Heart right ventricle (tissue), 16 donors: Measurements from ENCODE around the gene WDR45B. TPM values are rescaled to one million over a fixed set of nuclear protein-coding genes. Genes with fewer than 3 reads are reported as not detected.

Experiments
- ATAC-seq, 8 donors: fragments of 200-7000 bp; cut with Tn5 transposase; one replicate each; pipeline ENCODE4 v1.9.1; 2020; ENCODE audit warnings: mild to moderate bottlenecking in 8 of 8, moderate library complexity in 8 of 8, moderate number of reproducible peaks in 1 of 8
- DNase-seq, 2 donors: peaks; one replicate each; pipeline ENCODE4 v3.0.0-alpha.2; 2020
- H3K27ac ChIP-seq, 10 donors: fragments of 200-600 bp; sonication (generic) in 2 of 10; one replicate each; pipeline versions ENCODE4 v1.5.0 to v1.8.0; 2020 to 2022; ENCODE audit warnings: mild to moderate bottlenecking in 3 of 10
- H3K27me3 ChIP-seq, 7 donors: fragments of 200-600 bp; one replicate each; pipeline ENCODE4 v1.8.0; 2021 to 2022; ENCODE audit warnings: mild to moderate bottlenecking in 2 of 7
- H3K36me3 ChIP-seq, 9 donors: fragments of 200-600 bp; sonication (generic) in 1 of 9; one replicate each; pipeline versions ENCODE4 v1.5.0 to v1.8.0; 2020 to 2022; ENCODE audit warnings: mild to moderate bottlenecking in 2 of 9
- H3K4me1 ChIP-seq, 9 donors: fragments of 200-600 bp; sonication (generic) in 1 of 9; one replicate each; pipeline versions ENCODE4 v1.5.0 to v1.8.0; 2020 to 2022; ENCODE audit warnings: mild to moderate bottlenecking in 4 of 9
- H3K4me3 ChIP-seq, 10 donors: fragments of 200-600 bp; sonication (generic) in 2 of 10; one replicate each; pipeline versions ENCODE4 v1.5.0 to v1.8.0; 2020 to 2022; ENCODE audit warnings: mild to moderate bottlenecking in 7 of 10, moderate library complexity in 2 of 10
- H3K9me3 ChIP-seq, 11 donors: fragments of 200-600 bp in 10 of 11; sonication (generic) in 2 of 11; one replicate each; pipeline versions ENCODE4 v1.5.0 to v1.8.0; 2013 to 2022; ENCODE audit warnings: mild to moderate bottlenecking in 2 of 11, control low read depth in 1 of 11, moderate library complexity in 1 of 11
- CTCF ChIP-seq, 9 donors: fragments of 200-600 bp; sonication (generic) in 2 of 9; IDR thresholded peaks; one replicate each; pipeline versions ENCODE4 v1.5.0 to v1.8.0; 2021 to 2022; ENCODE audit warnings: antibody characterized with exemption in 9 of 9, mild to moderate bottlenecking in 5 of 9, moderate library complexity in 1 of 9
- WGBS, 2 donors: extraction: QIAGEN DNeasy Blood & Tissue Kit; methylation state at CpG; one replicate each; pipeline ENCODE4 v1.1.7; 2013; ENCODE audit warnings: inconsistent platforms in 1 of 2; 5-methylcytosine and 5-hydroxymethylcytosine counted together
- intact Hi-C, 10 donors: fragments of 100-400 bp; cut with DNase I; formaldehyde crosslinking; loops; one replicate each; pipeline versions ENCODE4 v1.11.1 to v1.14.2; 2022
- polyA plus RNA-seq, 2 donors: library from polyadenylated mRNA; stranded (reverse); fragments of 200-250 nt; gene quantifications; one replicate each; pipeline ENCODE4 v1.2.3, GENCODE V29; 2013
- total RNA-seq, 10 donors: library from RNA; stranded (reverse); fragmentation: NEBNext Ultra II Directional in 3 of 10; extraction: Animal tissue kit (Norgen Biotek cat#: 25700) in 3 of 10; gene quantifications; one replicate each; pipeline versions ENCODE4 v1.2.1 to v1.2.4, GENCODE V29; 2021 to 2023
- donor health status: Arrhythmogenic right ventricular cardiomyopathy.
- donor health status: ischemic (EF 13 %, LVEDD 7.1; RV severe dilation, severe dysfunction).
- donor health status: healthy with polysubstance abuse.
- donor health status: DM: no; HTN: yes; CAD: no.
- donor health status: DM: no; HTN: no; CAD: no.
- donor health status: ischemic (EF 25% LVEDD 6.9; RV normal size, moderate dysfunction).
- donor health status: ischemic (EF 25% LVEDD 5.7; RV mildly dilated, moderate dysfunction).
- donor health status: healthy.
- donor health status: DM: yes; HTN: yes; CAD: no.
- donor health status: Ischemic cardiomyopathy.
- donor health status: ischemic (EF 35%, LVEDD 5.7; RV mildly dilated, moderate dysfunction).
- donor health status: nonischemic (EF 11% LVEDD 7.7; RV severe dilation, severe dysfunction).
- donor health status: DM: yes; HTN: yes; CAD: no.
- donor health status: PGD.
- donor health status: ischemic (EF 29% LVEDD 5.4; RV normal size, mild dysfunction).
- donor health status: nonischemic (EF 23%, LVEDD 6.1; RV moderate dilation, normal function).

Gene WDR45B
- total and polyA plus RNA-seq, 12 donors = 23.3 to 45.5 (median 39.7) TPM

- Histone ChIP-seq H3K27ac (no peak overlapping the region), H3K4me1 (peaks cover 0 to 17% (median 8%) of the 10 kb centered on the region in 9 donors), H3K4me3 (no peak overlapping the region), H3K27me3 (no peaks in the 10 kb centered on the region), H3K9me3 (no peaks in the 10 kb centered on the region), H3K36me3 (peaks cover 0 to 96% (median 32%) of the 10 kb centered on the region in 9 donors)
- WGBS, 2 donors = 91 to 92% methylated on average over 11 of the region's 11 CpGs
- intact Hi-C loops = no loop called here
- ATAC-seq (no peak), DNase-seq (no peak)
- TF ChIP-seq CTCF (IDR thresholded peaks at IDR 0.05) = no peak
Observed at GRCh38 chr17:82574041-82574440, 74.2 kb downstream of the WDR45B start.

- Histone ChIP-seq H3K27ac (no peak overlapping the region), H3K9me3 (no peaks in the 10 kb centered on the region), H3K36me3 (peaks cover 0 to 95% (median 26%) of the 10 kb centered on the region in 9 donors), H3K4me3 (no peak overlapping the region), H3K4me1 (peaks cover 8 to 38% (median 24%) of the 10 kb centered on the region in 9 donors), H3K27me3 (no peaks in the 10 kb centered on the region)
- no peak for TF ChIP-seq CTCF (IDR thresholded peaks at IDR 0.05)
- intact Hi-C loops = loop anchor here in 1 of 10 donors (1.0 kb wide), 1 partner anchor 17 kb away; no protein-coding TSS in a partner anchor
- 90 to 95% methylated on average over 6 of the region's 6 CpGs for whole genome bisulfite sequencing, 2 donors
- ATAC-seq (no peak), DNase-seq (no peak)
Observed at GRCh38 chr17:82571855-82572254, 76.4 kb downstream of the WDR45B start.

DNA sequence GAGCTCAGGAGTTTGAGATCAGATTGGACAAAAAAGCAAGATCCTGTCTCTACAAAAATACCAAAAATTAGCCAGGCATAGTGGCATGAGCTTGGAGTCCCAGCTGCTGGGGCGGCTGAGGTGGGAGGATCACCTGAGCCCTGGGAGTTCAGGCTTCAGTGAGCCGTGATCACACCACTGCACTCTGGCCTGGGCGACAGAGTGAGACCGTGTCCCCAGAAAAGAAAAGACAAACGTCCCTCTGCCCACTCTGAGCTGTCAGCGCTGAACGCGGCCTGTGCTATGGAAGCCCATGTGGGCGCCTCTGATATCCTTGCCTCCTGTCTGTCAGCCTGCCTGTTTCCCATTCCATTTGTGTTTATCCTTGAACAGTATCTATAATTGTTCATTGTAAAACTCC is 78.0 kb downstream of the WDR45B start:
- TF ChIP-seq CTCF (IDR thresholded peaks at IDR 0.05) = no peak
- 54 to 81% methylated on average over 9 of the region's 9 CpGs for WGBS, 2 donors
- ATAC-seq = peak in 4 of 8 donors; percentile 7 to 47 (median 34)
- H3K4me3 ChIP-seq = no peak overlapping the region
- no peaks in the 10 kb centered on the region for H3K27me3 ChIP-seq
- peaks cover 0 to 94% (median 23%) of the 10 kb centered on the region in 9 donors for H3K36me3 ChIP-seq
- no peaks in the 10 kb centered on the region for H3K9me3 ChIP-seq
- peaks cover 8 to 52% (median 37%) of the 10 kb centered on the region in 9 donors for H3K4me1 ChIP-seq
- intact Hi-C loops = no loop called here
- peak overlapping the region in 6 of 10 donors; percentile 13 to 76 (median 43) for H3K27ac ChIP-seq
- DNase-seq = no peak

DNA sequence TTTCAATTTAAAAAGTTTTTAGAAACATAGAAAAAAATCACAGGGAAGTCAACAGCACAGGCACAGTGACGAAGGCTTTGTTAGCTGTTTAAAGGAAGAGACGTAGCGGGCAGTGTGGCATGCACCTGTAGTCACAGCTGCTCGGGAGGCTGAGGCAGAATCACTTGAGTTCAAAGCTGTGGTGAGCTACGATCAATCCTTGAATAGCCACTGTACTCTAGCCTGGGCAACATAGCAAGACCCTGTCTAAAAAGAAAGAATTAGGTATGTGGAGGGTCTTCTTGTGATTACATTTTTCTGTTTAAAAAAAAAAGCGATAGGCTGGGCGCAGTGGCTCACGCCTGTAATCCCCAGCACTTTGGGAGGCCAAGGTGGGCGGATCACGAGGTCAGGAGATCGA is 78.6 kb downstream of the WDR45B start:
- TF ChIP-seq CTCF (IDR thresholded peaks at IDR 0.05) = no peak
- Histone ChIP-seq H3K9me3 (no peaks in the 10 kb centered on the region), H3K27ac (peak overlapping the region in 5 of 10 donors; percentile 13 to 76 (median 70)), H3K4me1 (peaks cover 8 to 59% (median 44%) of the 10 kb centered on the region in 9 donors), H3K36me3 (peaks cover 0 to 94% (median 18%) of the 10 kb centered on the region in 9 donors), H3K4me3 (no peak overlapping the region), H3K27me3 (no peaks in the 10 kb centered on the region)
- intact Hi-C loops = no loop called here
- DNase-seq (no peak), ATAC-seq (no peak)
- 96 to 97% methylated on average over 11 of the region's 11 CpGs for WGBS, 2 donors
